Measurements from ENCODE around the gene VEGFB.
A peak's percentile ranks its signal among the peaks of the same experiment; 100 is the strongest.

VEGFB gene

DNA sequence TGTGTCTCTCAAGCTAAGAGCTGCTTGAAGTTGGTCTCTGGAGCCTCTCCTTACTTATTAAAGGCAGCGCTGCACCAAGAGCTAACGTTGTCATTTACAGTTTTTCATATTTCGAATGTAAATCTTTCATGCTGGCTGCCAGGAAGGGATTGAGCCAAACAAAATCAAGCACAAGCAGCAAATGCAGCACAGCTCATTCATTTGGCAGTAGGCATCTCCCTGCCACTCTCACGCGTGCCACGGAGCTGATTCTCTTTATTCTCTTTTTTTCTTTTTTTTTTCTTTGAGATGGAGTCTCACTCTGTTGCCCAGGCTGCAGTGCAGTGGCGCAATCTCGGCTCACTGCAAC is 1.4 kb upstream of the VEGFB start:
- Histone ChIP-seq H3K9me3 (ENCODE audit: control insufficient read depth, insufficient read depth, low read length) (no peaks in the 10 kb centered on the region), H3K27ac (ENCODE audit: low read depth, low read length) (no peak overlapping the region), H3K4me1 (ENCODE audit: control insufficient read depth, insufficient read depth, low read length) (peaks cover 8% of the 10 kb centered on the region), H3K9ac (ENCODE audit: low read depth, low read length) (no peak overlapping the region), H3K27me3 (ENCODE audit: control insufficient read depth, insufficient read depth, low read length) (no peaks in the 10 kb centered on the region; the same call in 1 of the 2 replicates), H3K36me3 (ENCODE audit: control insufficient read depth, insufficient read depth, low read length) (peaks cover 7% of the 10 kb centered on the region), H3K4me3 (ENCODE audit: low read depth, low read length) (no peak overlapping the region)

DNA sequence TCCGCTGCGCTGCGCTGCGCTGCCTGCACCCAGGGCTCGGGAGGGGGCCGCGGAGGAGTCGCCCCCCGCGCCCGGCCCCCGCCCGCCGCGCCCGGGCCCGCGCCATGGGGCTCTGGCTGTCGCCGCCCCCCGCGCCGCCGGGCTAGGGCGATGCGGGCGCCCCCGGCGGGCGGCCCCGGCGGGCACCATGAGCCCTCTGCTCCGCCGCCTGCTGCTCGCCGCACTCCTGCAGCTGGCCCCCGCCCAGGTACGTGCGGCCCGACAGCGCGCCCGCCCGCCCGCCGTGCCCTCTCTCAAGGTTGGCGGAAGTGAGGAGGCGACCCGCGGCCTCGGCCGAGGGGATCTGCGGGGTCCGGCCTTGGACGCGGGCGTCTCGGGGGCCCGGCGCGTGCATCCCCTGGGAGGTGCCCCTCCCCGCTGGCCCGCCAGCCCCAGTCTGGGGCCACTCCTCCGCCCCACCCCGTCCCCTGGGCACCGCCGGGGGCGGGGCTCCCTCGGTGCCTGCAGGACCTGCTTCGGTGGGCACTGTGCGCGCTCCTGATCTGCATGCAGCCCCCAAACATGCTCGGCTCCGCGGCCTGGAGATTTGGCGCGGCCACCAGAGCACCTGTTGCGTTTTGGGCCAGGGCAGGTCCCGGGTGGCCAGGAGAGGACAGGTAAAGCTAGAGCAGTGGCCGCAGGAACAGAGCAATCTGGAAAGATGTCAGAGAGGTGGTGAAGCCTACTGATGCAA is 429 bp downstream of the VEGFB start:
- Histone ChIP-seq H3K36me3 (ENCODE audit: control insufficient read depth, insufficient read depth, low read length) (peaks cover 19% of the 10 kb centered on the region), H3K27me3 (ENCODE audit: control insufficient read depth, insufficient read depth, low read length) (no peaks in the 10 kb centered on the region; the same call in 1 of the 2 replicates), H3K27ac (ENCODE audit: low read depth, low read length) (no peak overlapping the region), H3K9me3 (ENCODE audit: control insufficient read depth, insufficient read depth, low read length) (no peaks in the 10 kb centered on the region), H3K9ac (ENCODE audit: low read depth, low read length) (no peak overlapping the region), H3K4me1 (ENCODE audit: control insufficient read depth, insufficient read depth, low read length) (peaks cover 9% of the 10 kb centered on the region), H3K4me3 (ENCODE audit: low read depth, low read length) (peak overlapping the region; percentile 50)

- Histone ChIP-seq H3K9ac (ENCODE audit: low read depth, low read length) (no peak overlapping the region), H3K27me3 (ENCODE audit: control insufficient read depth, insufficient read depth, low read length) (no peaks in the 10 kb centered on the region; the same call in 1 of the 2 replicates), H3K27ac (ENCODE audit: low read depth, low read length) (no peak overlapping the region), H3K36me3 (ENCODE audit: control insufficient read depth, insufficient read depth, low read length) (peaks cover 19% of the 10 kb centered on the region), H3K9me3 (ENCODE audit: control insufficient read depth, insufficient read depth, low read length) (no peaks in the 10 kb centered on the region), H3K4me1 (ENCODE audit: control insufficient read depth, insufficient read depth, low read length) (peaks cover 13% of the 10 kb centered on the region), H3K4me3 (ENCODE audit: low read depth, low read length) (peak overlapping the region; percentile 50)
These were observed 1.2 kb downstream of the VEGFB start for GRCh38 chr11:64235437-64236161.

GRCh38 chr11:64237484-64237951 is 3.1 kb downstream of the VEGFB start:
- peaks cover 9% of the 10 kb centered on the region for H3K4me1 ChIP-seq (ENCODE audit: control insufficient read depth, insufficient read depth, low read length)
- no peaks in the 10 kb centered on the region for H3K9me3 ChIP-seq (ENCODE audit: control insufficient read depth, insufficient read depth, low read length)
- H3K27ac ChIP-seq (ENCODE audit: low read depth, low read length), result no peak overlapping the region
- no peak overlapping the region for H3K4me3 ChIP-seq (ENCODE audit: low read depth, low read length)
- no peak overlapping the region for H3K9ac ChIP-seq (ENCODE audit: low read depth, low read length)
- peaks cover 19% of the 10 kb centered on the region for H3K36me3 ChIP-seq (ENCODE audit: control insufficient read depth, insufficient read depth, low read length)
- H3K27me3 ChIP-seq (ENCODE audit: control insufficient read depth, insufficient read depth, low read length), result no peaks in the 10 kb centered on the region; the same call in 1 of the 2 replicates

GRCh38 chr11:64238076-64238475 is 3.7 kb downstream of the VEGFB start:
- Histone ChIP-seq H3K9me3 (ENCODE audit: control insufficient read depth, insufficient read depth, low read length) (no peaks in the 10 kb centered on the region), H3K9ac (ENCODE audit: low read depth, low read length) (no peak overlapping the region), H3K4me3 (ENCODE audit: low read depth, low read length) (no peak overlapping the region), H3K36me3 (ENCODE audit: control insufficient read depth, insufficient read depth, low read length) (peaks cover 20% of the 10 kb centered on the region), H3K27me3 (ENCODE audit: control insufficient read depth, insufficient read depth, low read length) (no peaks in the 10 kb centered on the region), H3K4me1 (ENCODE audit: control insufficient read depth, insufficient read depth, low read length) (peaks cover 9% of the 10 kb centered on the region), H3K27ac (ENCODE audit: low read depth, low read length) (no peak overlapping the region)

GRCh38 chr11:64238999-64239398 is 4.6 kb downstream of the VEGFB start:
- H3K4me1 ChIP-seq (ENCODE audit: control insufficient read depth, insufficient read depth, low read length), result peaks cover 4% of the 10 kb centered on the region
- no peak overlapping the region for H3K27ac ChIP-seq (ENCODE audit: low read depth, low read length)
- peaks cover 29% of the 10 kb centered on the region for H3K36me3 ChIP-seq (ENCODE audit: control insufficient read depth, insufficient read depth, low read length)
- H3K4me3 ChIP-seq (ENCODE audit: low read depth, low read length), result no peak overlapping the region
- no peaks in the 10 kb centered on the region for H3K9me3 ChIP-seq (ENCODE audit: control insufficient read depth, insufficient read depth, low read length)
- no peaks in the 10 kb centered on the region for H3K27me3 ChIP-seq (ENCODE audit: control insufficient read depth, insufficient read depth, low read length)
- H3K9ac ChIP-seq (ENCODE audit: low read depth, low read length), result no peak overlapping the region

DNA sequence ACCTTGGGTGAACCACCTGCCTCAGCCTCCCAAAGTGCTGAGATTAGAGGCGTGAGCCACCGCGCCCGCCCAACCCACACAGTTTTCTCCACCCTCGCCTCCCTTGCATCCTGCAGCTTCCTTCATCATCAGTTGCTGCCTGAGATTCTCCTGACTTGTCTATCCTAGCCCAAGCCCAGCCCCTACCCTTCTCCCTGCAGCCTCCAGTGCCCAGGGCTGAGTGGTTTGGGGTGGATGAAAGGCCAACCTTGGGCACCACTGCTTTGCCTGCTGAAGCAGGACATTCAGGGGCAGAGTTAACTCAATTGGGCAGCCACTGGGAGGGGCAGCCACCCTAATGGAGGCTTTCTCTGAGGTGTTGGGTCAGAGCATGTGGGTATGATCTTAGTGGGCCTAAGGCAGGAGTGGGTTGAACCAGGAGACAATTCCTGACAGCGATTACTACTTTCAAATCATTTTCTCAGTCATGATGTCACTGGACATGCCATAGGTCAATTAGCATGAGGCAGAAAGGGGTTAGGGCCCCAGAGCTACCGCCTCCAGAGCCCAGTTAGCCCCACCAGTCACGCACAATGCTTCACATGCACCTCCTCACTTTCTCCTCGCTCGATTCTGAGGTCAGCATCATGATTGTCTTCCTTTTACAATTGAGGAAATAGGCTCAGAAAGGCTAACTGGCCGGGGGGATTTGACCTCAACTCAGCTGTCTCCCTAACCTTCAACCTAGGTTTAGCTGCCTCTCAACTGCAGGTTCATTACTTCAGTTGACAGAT is 5.5 kb downstream of the VEGFB start:
- Histone ChIP-seq H3K9ac (ENCODE audit: low read depth, low read length) (0 out of 2 replicates have a peak overlapping the region, but pooled peaks have one; percentile 76), H3K4me1 (ENCODE audit: control insufficient read depth, insufficient read depth, low read length) (peaks cover 4% of the 10 kb centered on the region), H3K9me3 (ENCODE audit: control insufficient read depth, insufficient read depth, low read length) (no peaks in the 10 kb centered on the region), H3K27ac (ENCODE audit: low read depth, low read length) (peak overlapping the region; percentile 99), H3K36me3 (ENCODE audit: control insufficient read depth, insufficient read depth, low read length) (peaks cover 34% of the 10 kb centered on the region), H3K4me3 (ENCODE audit: low read depth, low read length) (peak overlapping the region; percentile 81), H3K27me3 (ENCODE audit: control insufficient read depth, insufficient read depth, low read length) (no peaks in the 10 kb centered on the region)

DNA sequence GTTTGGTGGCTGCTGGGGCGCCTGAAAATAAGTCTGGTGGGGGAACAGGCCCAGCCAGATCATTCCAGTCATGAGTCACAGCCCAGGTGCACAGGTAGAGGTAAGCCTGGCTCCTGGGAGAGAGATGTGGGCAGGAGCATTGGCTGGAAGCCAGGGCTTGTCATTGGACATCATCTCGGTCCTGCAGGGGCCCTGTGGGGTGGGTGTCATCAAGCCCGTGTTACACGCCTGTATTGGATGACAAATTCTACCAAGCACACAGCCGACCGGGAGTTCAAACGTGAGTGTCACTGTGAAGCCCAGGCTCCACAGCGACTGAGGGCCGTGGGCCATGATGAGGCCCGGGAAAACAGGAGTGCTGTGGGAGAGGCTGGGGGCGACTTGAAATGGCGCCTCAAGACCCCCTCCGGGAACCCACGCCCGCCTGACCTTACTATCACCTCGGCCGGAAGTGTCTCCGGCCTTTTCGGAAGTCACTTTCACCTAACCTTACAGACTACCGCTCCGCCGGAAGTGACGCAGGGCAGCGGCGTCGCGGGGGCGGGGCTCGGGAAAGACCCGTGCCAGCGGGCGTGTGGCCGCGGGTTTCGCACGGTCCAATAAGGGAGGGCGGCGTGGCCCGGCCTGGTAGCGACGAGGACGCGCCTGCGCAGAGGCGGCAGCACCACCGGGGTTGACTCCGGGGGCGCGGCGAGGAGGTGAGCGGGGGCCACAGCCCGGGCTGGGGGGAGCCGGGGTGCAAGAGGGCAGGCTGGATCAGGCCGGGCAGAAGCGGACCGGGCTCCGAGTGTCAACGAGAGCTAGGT is 6.3 kb downstream of the VEGFB start, which contains the start of gene FKBP2:
TSS of gene FKBP2 (plus strand) at position 661 of the 806 bp plus-strand sequence. CDS start 1,293 bp downstream, outside the sequence.
- Histone ChIP-seq H3K4me3 (ENCODE audit: low read depth, low read length) (peak within 1 kb of the TSS; percentile 95), H3K4me1 (ENCODE audit: control insufficient read depth, insufficient read depth, low read length) (peaks cover 4% of the 10 kb centered on the region), H3K36me3 (ENCODE audit: control insufficient read depth, insufficient read depth, low read length) (peaks cover 35% of the 10 kb centered on the region), H3K27me3 (ENCODE audit: control insufficient read depth, insufficient read depth, low read length) (no peaks in the 10 kb centered on the region), H3K9me3 (ENCODE audit: control insufficient read depth, insufficient read depth, low read length) (no peaks in the 10 kb centered on the region), H3K9ac (ENCODE audit: low read depth, low read length) (peak within 1 kb of the TSS; percentile 82), H3K27ac (ENCODE audit: low read depth, low read length) (peak within 1 kb of the TSS; percentile 99)

GRCh38 chr11:64241241-64241490 is 6.8 kb downstream of the VEGFB start:
- peak overlapping the region; percentile 81 for H3K9ac ChIP-seq (ENCODE audit: low read depth, low read length)
- H3K4me3 ChIP-seq (ENCODE audit: low read depth, low read length), result peak overlapping the region; percentile 95
- H3K4me1 ChIP-seq (ENCODE audit: control insufficient read depth, insufficient read depth, low read length), result peaks cover 4% of the 10 kb centered on the region
- peak overlapping the region; percentile 99 for H3K27ac ChIP-seq (ENCODE audit: low read depth, low read length)
- peaks cover 35% of the 10 kb centered on the region for H3K36me3 ChIP-seq (ENCODE audit: control insufficient read depth, insufficient read depth, low read length)
- H3K27me3 ChIP-seq (ENCODE audit: control insufficient read depth, insufficient read depth, low read length), result no peaks in the 10 kb centered on the region
- no peaks in the 10 kb centered on the region for H3K9me3 ChIP-seq (ENCODE audit: control insufficient read depth, insufficient read depth, low read length)

Data from HUES48 (cell line).